Neutrophil (primary cell): ENCODE measurements around the gene GRM5.

Experiments used
- H3K27ac ChIP-seq: fragments of 200-600 bp; sonication (generic); 2 replicates; pipeline ENCODE4 v1.5.1; 2016; ENCODE audit warnings: mild to moderate bottlenecking, moderate library complexity
- H3K27me3 ChIP-seq: fragments of 200-600 bp; sonication (generic); 2 replicates; pipeline ENCODE4 v1.6.0; 2016; ENCODE audit warnings: mild to moderate bottlenecking
- H3K36me3 ChIP-seq: fragments of 200-600 bp; sonication (generic); 2 replicates; pipeline ENCODE4 v1.5.1; 2017
- H3K4me1 ChIP-seq, 2 experiments: fragments of 200-600 bp in 1 of 2; sonication (generic) in 1 of 2; 1 replicate in 1 of 2; 2 replicates in 1 of 2; pipeline versions ENCODE4 v1.5.1 to v1.6.1; 2013 to 2016; ENCODE audit warnings: low read depth in 1 of 2, low read length in 1 of 2, mild to moderate bottlenecking in 1 of 2, moderate library complexity in 1 of 2; ENCODE audit not compliant: control insufficient read depth in 1 of 2, insufficient read depth in 1 of 2
- H3K4me3 ChIP-seq, 2 experiments: fragments of 200-600 bp in 1 of 2; sonication (generic) in 1 of 2; 1 replicate in 1 of 2; 2 replicates in 1 of 2; pipeline ENCODE4 v1.5.1; 2013 to 2016; ENCODE audit warnings: low read depth in 1 of 2, low read length in 1 of 2, mild to moderate bottlenecking in 1 of 2, moderate library complexity in 1 of 2
- H3K9me3 ChIP-seq: fragments of 200-600 bp; sonication (generic); 2 replicates; pipeline ENCODE4 v1.5.1; 2016
- CTCF ChIP-seq: fragments of 200-600 bp; sonication (generic); IDR thresholded peaks from 2 replicates; pipeline ENCODE4 v1.5.1; 2016; ENCODE audit warnings: antibody characterized with exemption

The GRM5 gene

DNA sequence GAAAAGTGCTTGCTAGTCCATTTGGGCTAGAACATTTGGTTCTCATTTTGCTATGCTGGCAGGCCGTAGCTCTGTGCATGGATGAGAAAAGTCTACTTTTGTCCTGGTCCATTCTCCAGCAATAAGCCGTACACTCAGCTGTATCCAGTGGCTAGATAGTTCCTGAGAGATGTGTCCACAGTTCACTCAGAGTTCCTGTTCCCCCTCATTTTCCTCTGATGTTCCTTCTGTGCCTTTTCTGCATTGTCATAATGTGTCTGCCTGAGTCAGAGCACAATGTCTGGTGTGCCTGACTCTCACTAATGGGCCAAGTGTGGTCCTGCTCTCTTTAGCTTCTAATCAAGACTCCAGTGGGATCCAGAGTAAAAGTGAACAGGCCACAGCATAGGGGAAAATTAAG lies 512.6 kb downstream of the GRM5 start:
- Histone ChIP-seq H3K36me3 (no peaks in the 10 kb centered on the region), H3K27ac (no peak overlapping the region), H3K4me3 (no peak overlapping the region), H3K27me3 (peaks cover 3% of the 10 kb centered on the region), H3K9me3 (no peaks in the 10 kb centered on the region), H3K4me1 (no peaks in the 10 kb centered on the region)
- TF ChIP-seq CTCF, result no peak

DNA sequence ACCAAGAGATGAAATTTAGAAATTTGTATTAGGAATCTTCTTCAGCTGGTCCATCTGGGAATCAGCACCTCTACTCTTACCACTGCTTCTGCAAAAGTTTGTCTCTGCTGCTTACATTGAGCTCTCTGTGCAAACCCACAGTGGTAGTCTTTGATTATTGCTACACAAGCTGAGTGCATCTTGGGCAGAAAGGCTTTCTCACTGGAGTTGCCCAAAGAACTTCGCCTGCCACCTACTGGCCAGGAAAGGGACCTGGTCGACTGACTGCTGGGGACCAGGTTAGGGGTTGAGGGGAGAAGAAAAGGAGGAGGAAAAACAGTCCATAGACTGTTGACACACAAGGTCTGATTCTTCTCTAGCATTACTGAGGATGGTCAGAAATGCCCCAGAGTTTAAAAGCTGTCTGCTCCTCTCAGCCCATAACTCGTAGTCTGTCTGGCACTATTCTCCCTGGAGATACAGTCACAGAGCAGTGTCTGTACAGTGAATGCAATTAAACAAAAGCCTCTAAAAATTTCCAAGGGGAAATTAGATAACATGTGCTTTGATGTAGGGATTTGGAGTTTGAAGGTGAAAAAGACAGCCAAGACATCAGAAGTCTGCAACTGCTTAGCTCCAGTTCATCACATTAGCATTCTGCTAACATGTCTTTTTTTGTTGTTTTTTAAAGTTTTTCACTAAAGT lies 513.3 kb downstream of the GRM5 start:
- TF ChIP-seq CTCF, result no peak
- Histone ChIP-seq H3K27me3 (peaks cover 3% of the 10 kb centered on the region), H3K4me3 (no peak overlapping the region), H3K9me3 (no peaks in the 10 kb centered on the region), H3K27ac (no peak overlapping the region), H3K4me1 (no peaks in the 10 kb centered on the region), H3K36me3 (no peaks in the 10 kb centered on the region)

GRCh38 chr11:88544656-88545280 lies 521.0 kb downstream of the GRM5 start:
- peaks cover 11 to 20% of the 10 kb centered on the region in 2 experiments for H3K4me1 ChIP-seq
- no peaks in the 10 kb centered on the region for H3K9me3 ChIP-seq
- H3K27me3 ChIP-seq, result no peaks in the 10 kb centered on the region
- no peak overlapping the region for H3K4me3 ChIP-seq
- no peak overlapping the region for H3K27ac ChIP-seq
- no peaks in the 10 kb centered on the region for H3K36me3 ChIP-seq
- TF ChIP-seq CTCF, result no peak

- Histone ChIP-seq H3K27ac (no peak overlapping the region), H3K36me3 (no peaks in the 10 kb centered on the region), H3K4me1 (peaks cover 14 to 27% of the 10 kb centered on the region in 2 experiments), H3K27me3 (no peaks in the 10 kb centered on the region), H3K4me3 (no peak overlapping the region), H3K9me3 (no peaks in the 10 kb centered on the region)
- peak; percentile 58 for TF ChIP-seq CTCF
These were observed 521.7 kb downstream of the GRM5 start for GRCh38 chr11:88543902-88544655.

GRCh38 chr11:88541006-88541405 lies 524.8 kb downstream of the GRM5 start:
- Histone ChIP-seq H3K27ac (no peak overlapping the region), H3K4me3 (no peak overlapping the region), H3K4me1 (peaks cover 17 to 32% of the 10 kb centered on the region in 2 experiments), H3K27me3 (no peaks in the 10 kb centered on the region), H3K36me3 (no peaks in the 10 kb centered on the region), H3K9me3 (no peaks in the 10 kb centered on the region)
- TF ChIP-seq CTCF, result no peak
